Measurements from ENCODE around the gene COIL. TPM values are rescaled to one million over a fixed set of nuclear protein-coding genes. Genes with fewer than 3 reads are reported as not detected.
"Not testable (repeated sequence)": the region's sequence is repeated elsewhere in the genome, so short reads cannot be mapped to it uniquely, and the experiment has no call there.

The COIL gene
- total and polyA plus RNA-seq, 4 donors: 7.2 to 21.4 (median 9.7) TPM

DNA sequence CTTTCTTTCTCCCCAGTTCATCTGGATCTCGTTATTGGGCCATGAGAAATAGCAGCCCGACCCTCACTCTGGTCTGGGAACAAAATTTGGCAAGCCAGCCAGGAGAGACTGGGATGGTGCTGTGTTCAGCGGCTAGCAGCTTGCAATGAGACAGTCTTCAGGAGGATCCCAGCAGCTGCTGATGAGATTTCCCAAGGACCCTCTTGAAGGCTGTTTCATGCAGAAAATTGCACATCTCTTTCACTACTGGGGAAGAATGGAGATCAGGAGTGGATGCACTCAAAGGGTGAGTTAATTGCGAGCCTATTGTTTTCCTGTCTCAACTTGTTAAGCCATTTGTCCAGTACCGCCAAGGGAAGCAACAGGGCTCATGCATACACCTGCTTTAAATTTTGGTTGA is 5.5 kb upstream of the COIL start:
- H3K4me3 ChIP-seq: no peak overlapping the region
- TF ChIP-seq, protein P1, sequence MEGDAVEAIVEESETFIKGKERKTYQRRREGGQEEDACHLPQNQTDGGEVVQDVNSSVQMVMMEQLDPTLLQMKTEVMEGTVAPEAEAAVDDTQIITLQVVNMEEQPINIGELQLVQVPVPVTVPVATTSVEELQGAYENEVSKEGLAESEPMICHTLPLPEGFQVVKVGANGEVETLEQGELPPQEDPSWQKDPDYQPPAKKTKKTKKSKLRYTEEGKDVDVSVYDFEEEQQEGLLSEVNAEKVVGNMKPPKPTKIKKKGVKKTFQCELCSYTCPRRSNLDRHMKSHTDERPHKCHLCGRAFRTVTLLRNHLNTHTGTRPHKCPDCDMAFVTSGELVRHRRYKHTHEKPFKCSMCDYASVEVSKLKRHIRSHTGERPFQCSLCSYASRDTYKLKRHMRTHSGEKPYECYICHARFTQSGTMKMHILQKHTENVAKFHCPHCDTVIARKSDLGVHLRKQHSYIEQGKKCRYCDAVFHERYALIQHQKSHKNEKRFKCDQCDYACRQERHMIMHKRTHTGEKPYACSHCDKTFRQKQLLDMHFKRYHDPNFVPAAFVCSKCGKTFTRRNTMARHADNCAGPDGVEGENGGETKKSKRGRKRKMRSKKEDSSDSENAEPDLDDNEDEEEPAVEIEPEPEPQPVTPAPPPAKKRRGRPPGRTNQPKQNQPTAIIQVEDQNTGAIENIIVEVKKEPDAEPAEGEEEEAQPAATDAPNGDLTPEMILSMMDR (IDR thresholded peaks at IDR 0.05; ENCODE audit: control extremely low read depth, extremely low read depth): no peak
- no peaks in the 10 kb centered on the region for H3K4me1 ChIP-seq (ENCODE audit: control insufficient read depth in 5 of 5, insufficient read depth in 5 of 5, low read length in 5 of 5)
- H3K9ac ChIP-seq (ENCODE audit: insufficient read depth in 1 of 2, low read length in 2 of 2): no peak overlapping the region
- H3K27ac ChIP-seq (ENCODE audit: low read depth in 1 of 2, low read length in 1 of 2): no peak overlapping the region
- WGBS, 2 donors: 86 to 93% methylated on average over 5 of the region's 5 CpGs
- no peaks in the 10 kb centered on the region for H3K9me3 ChIP-seq (ENCODE audit: control insufficient read depth in 4 of 4, insufficient read depth in 3 of 4, low read length in 3 of 4)
- ATAC-seq (ENCODE audit: insufficient read depth, low FRiP score) (no peak), DNase-seq (no peak)
- no peaks in the 10 kb centered on the region for H3K27me3 ChIP-seq (ENCODE audit: control insufficient read depth in 3 of 3, insufficient read depth in 3 of 3, low read length in 2 of 3)
- H3K36me3 ChIP-seq (ENCODE audit: control insufficient read depth in 4 of 4, insufficient read depth in 4 of 4, low read length in 4 of 4): no peaks in the 10 kb centered on the region

DNA sequence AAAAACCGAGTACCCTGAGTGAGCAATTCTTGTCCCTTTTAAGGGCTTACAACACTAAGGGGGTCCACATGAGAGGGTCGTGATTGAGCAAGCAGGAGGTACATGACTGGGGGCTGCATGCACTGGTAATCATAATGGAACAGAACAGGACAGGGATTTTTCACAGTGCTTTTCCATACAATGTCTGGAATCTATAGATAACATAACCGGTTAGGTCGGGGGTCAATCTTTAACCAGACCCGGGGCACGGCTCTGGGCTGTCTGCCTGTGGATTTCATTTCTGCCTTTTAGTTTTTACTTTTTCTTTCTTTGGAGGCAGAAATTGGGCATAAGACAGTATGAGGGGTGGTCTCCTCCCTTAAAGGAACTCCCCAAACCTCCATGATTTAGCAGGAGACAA is 4.8 kb upstream of the COIL start:
- H3K9me3 ChIP-seq (ENCODE audit: control insufficient read depth in 4 of 4, insufficient read depth in 3 of 4, low read length in 3 of 4); H3K9ac ChIP-seq (ENCODE audit: insufficient read depth in 1 of 2, low read length in 2 of 2); ATAC-seq (ENCODE audit: insufficient read depth, low FRiP score); H3K4me3 ChIP-seq; H3K36me3 ChIP-seq (ENCODE audit: control insufficient read depth in 4 of 4, insufficient read depth in 4 of 4, low read length in 4 of 4); H3K27ac ChIP-seq (ENCODE audit: low read depth in 1 of 2, low read length in 1 of 2); H3K4me1 ChIP-seq (ENCODE audit: control insufficient read depth in 5 of 5, insufficient read depth in 5 of 5, low read length in 5 of 5); H3K27me3 ChIP-seq (ENCODE audit: control insufficient read depth in 3 of 3, insufficient read depth in 3 of 3, low read length in 2 of 3): not testable (repeated sequence)
- 77 to 81% methylated on average over 6 of the region's 6 CpGs for WGBS, 2 donors
- peak in 2 of 3 donors; percentile 10 to 23 for DNase-seq

DNA sequence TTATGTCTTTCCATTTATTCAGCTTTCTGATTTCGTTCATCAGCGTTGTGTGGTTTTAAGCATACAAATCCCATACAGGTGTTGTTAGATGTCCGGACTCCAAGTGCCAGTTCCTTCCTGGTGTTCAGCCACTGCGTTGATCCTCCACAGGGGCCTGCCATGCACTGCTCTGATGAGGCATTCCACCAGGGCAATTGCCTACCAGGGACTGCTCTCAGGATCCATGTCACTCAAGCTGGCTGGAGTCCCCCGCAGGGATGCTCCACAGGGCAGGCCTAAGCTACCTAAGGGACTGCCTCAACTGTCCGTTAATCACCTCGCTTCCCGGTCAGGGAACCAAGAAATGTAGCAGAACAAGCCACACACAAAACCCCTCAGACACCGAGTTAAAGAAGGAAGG is 4.4 kb upstream of the COIL start:
- H3K4me3 ChIP-seq; H3K36me3 ChIP-seq (ENCODE audit: control insufficient read depth in 4 of 4, insufficient read depth in 4 of 4, low read length in 4 of 4); H3K27me3 ChIP-seq (ENCODE audit: control insufficient read depth in 3 of 3, insufficient read depth in 3 of 3, low read length in 2 of 3); H3K27ac ChIP-seq (ENCODE audit: low read depth in 1 of 2, low read length in 1 of 2); H3K4me1 ChIP-seq (ENCODE audit: control insufficient read depth in 5 of 5, insufficient read depth in 5 of 5, low read length in 5 of 5); H3K9me3 ChIP-seq (ENCODE audit: control insufficient read depth in 4 of 4, insufficient read depth in 3 of 4, low read length in 3 of 4); H3K9ac ChIP-seq (ENCODE audit: insufficient read depth in 1 of 2, low read length in 2 of 2); ATAC-seq (ENCODE audit: insufficient read depth, low FRiP score); DNase-seq: not testable (repeated sequence)
- 82 to 92% methylated on average over 9 of the region's 9 CpGs for WGBS, 2 donors

DNA sequence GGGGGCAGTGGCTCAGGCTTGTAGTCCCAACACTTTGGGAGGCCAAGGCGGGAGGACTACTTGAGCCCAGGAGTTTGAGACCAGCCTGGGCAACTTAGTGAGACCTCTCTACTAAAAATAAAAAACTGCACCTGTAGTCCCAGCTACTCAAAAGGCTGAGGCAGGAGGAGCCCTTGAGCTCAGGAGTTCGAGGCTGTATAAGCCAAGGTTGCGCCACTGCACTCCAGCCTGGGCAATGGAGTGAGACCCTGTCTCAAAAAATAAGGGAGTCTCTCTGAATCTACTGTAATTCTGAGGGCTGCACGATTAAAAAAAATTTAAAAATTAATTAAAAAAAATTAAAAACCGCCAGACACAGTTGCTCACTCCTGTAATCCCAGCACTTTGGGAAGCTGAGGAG is 3.9 kb downstream of the COIL start:
- TF ChIP-seq, protein P1 (IDR thresholded peaks at IDR 0.05; ENCODE audit: control extremely low read depth, extremely low read depth): no peak
- Histone ChIP-seq H3K27me3 (ENCODE audit: control insufficient read depth in 3 of 3, insufficient read depth in 3 of 3, low read length in 2 of 3) (no peaks in the 10 kb centered on the region), H3K27ac (ENCODE audit: low read depth in 1 of 2, low read length in 1 of 2) (no peak overlapping the region), H3K36me3 (ENCODE audit: control insufficient read depth in 4 of 4, insufficient read depth in 4 of 4, low read length in 4 of 4) (peaks cover 0 to 3% (median under 1%) of the 10 kb centered on the region in 4 donors), H3K4me3 (no peak overlapping the region), H3K9ac (ENCODE audit: insufficient read depth in 1 of 2, low read length in 2 of 2) (no peak overlapping the region), H3K9me3 (ENCODE audit: control insufficient read depth in 4 of 4, insufficient read depth in 3 of 4, low read length in 3 of 4) (no peaks in the 10 kb centered on the region), H3K4me1 (ENCODE audit: control insufficient read depth in 5 of 5, insufficient read depth in 5 of 5, low read length in 5 of 5) (peaks cover 0 to 10% (median 2%) of the 10 kb centered on the region in 5 donors)
- ATAC-seq (ENCODE audit: insufficient read depth, low FRiP score): no peak
- no peak for DNase-seq
- WGBS, 2 donors: 95 to 98% methylated on average over 5 of the region's 5 CpGs

DNA sequence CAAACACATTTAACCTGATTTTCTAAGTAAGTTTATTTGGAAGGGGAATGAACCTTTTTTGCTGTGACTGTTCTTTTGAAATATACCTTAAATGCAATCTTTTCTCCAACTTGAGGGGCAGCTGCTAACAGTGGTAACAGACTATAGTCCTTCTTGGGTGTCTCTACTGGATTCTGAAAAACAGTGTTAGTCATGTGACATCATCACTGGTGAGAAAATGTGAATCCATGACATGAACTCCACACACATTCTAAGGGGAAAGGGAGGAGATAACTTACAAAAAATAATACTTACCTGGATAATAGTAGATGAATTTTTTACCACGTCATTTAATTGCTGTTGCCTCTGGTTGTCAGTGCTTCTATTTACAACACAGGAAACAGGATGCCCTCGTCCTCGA is 11.3 kb downstream of the COIL start:
- TF ChIP-seq, protein P1 (IDR thresholded peaks at IDR 0.05; ENCODE audit: control extremely low read depth, extremely low read depth): no peak
- DNase-seq (no peak), ATAC-seq (ENCODE audit: insufficient read depth, low FRiP score) (no peak)
- Histone ChIP-seq H3K4me3 (no peak overlapping the region), H3K9me3 (ENCODE audit: control insufficient read depth in 4 of 4, insufficient read depth in 3 of 4, low read length in 3 of 4) (no peaks in the 10 kb centered on the region), H3K36me3 (ENCODE audit: control insufficient read depth in 4 of 4, insufficient read depth in 4 of 4, low read length in 4 of 4) (peaks cover 7 to 19% (median 16%) of the 10 kb centered on the region in 4 donors), H3K9ac (ENCODE audit: insufficient read depth in 1 of 2, low read length in 2 of 2) (no peak overlapping the region), H3K4me1 (ENCODE audit: control insufficient read depth in 5 of 5, insufficient read depth in 5 of 5, low read length in 5 of 5) (no peaks in the 10 kb centered on the region), H3K27ac (ENCODE audit: low read depth in 1 of 2, low read length in 1 of 2) (no peak overlapping the region), H3K27me3 (ENCODE audit: control insufficient read depth in 3 of 3, insufficient read depth in 3 of 3, low read length in 2 of 3) (no peaks in the 10 kb centered on the region)
- 55 to 64% methylated on average over 3 of the region's 3 CpGs for WGBS, 2 donors
